Stimulated activated naive CD8-positive, alpha-beta T cell treated with anti-CD3 and anti-CD28 coated beads, Interleukin-15, Interleukin-2, amounts not matched to agents 100 ng/mL and 50 ng/mL, for 24 hours (primary cell): ENCODE measurements around the gene CELA3A.
A peak's percentile ranks its signal among the peaks of the same experiment; 100 is the strongest.
"Not testable (repeated sequence)": the region's sequence is repeated elsewhere in the genome, so short reads cannot be mapped to it uniquely, and the experiment has no call there.

Source experiments
- H3K27ac Mint-ChIP-seq: one replicate; pipeline ENCODE4 v1.8.0; 2021; ENCODE audit warnings: mild to moderate bottlenecking, mixed read lengths
- H3K27me3 Mint-ChIP-seq: one replicate; pipeline ENCODE4 v1.8.0; 2021; ENCODE audit warnings: mixed read lengths
- H3K36me3 Mint-ChIP-seq: one replicate; pipeline ENCODE4 v1.8.0; 2021; ENCODE audit warnings: low read depth, mixed read lengths
- H3K4me1 Mint-ChIP-seq: one replicate; pipeline ENCODE4 v1.8.0; 2021; ENCODE audit warnings: low read depth, mixed read lengths
- H3K4me3 Mint-ChIP-seq: one replicate; pipeline ENCODE4 v1.8.0; 2021; ENCODE audit warnings: mild to moderate bottlenecking, mixed read lengths
- H3K9me3 Mint-ChIP-seq: one replicate; pipeline ENCODE4 v1.8.0; 2021; ENCODE audit warnings: mixed read lengths

CELA3A gene

DNA sequence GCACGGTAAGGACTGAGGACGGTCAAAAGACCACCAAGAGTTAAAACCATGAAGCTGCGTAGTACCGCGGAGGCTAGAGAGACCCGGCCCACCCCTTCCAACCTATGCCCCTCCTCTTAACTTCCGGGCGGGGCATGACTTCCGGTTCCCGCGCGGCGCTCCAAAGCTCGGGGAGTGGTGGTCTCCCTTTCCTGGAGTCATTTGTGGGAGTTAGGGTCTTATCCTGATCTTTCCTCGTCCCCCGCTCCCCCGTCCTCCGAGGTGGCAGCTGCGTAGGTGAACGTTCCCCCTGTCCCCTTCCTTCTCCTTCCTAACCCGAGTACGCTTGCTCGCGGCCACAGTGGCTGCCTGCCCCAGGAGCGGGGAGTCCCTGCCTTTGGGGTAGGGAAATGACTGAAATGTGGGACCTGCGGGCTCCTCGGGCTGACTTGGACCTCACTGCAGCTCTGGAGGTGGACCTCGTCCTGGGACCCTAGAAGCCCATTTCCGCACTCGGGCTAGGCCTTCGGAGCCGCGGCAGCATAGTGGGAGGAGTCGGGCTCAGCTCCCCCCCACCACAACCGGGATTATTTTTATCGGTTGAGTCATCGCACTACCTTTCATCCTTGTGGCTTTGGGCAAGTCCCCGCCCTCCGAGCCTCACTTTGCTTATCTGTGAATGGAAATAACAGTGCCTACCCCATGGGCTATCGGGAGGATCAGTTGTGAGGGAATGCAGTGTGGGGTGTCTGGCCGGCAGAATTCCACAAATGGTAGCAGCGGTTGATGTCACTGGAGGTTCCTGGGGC is 24.1 kb downstream of the CELA3A start:
- H3K27me3 Mint-ChIP-seq = no peaks in the 10 kb centered on the region
- peak overlapping the region; percentile 89 for H3K4me3 Mint-ChIP-seq
- H3K9me3 Mint-ChIP-seq = no peaks in the 10 kb centered on the region
- no peaks in the 10 kb centered on the region for H3K36me3 Mint-ChIP-seq
- peak overlapping the region; percentile 99 for H3K27ac Mint-ChIP-seq
- H3K4me1 Mint-ChIP-seq = peaks cover 56% of the 10 kb centered on the region

GRCh38 chr1:22026924-22027289 is 25.4 kb downstream of the CELA3A start:
- H3K27ac Mint-ChIP-seq = peak overlapping the region; percentile 99
- no peaks in the 10 kb centered on the region for H3K36me3 Mint-ChIP-seq
- H3K4me1 Mint-ChIP-seq = peaks cover 66% of the 10 kb centered on the region
- no peaks in the 10 kb centered on the region for H3K9me3 Mint-ChIP-seq
- H3K27me3 Mint-ChIP-seq = no peaks in the 10 kb centered on the region
- peak overlapping the region; percentile 89 for H3K4me3 Mint-ChIP-seq

GRCh38 chr1:22030057-22030456 is 28.6 kb downstream of the CELA3A start:
- H3K27ac Mint-ChIP-seq = no peak overlapping the region

GRCh38 chr1:22030473-22030872 is 29.0 kb downstream of the CELA3A start:
- no peak overlapping the region for H3K27ac Mint-ChIP-seq
- no peaks in the 10 kb centered on the region for H3K27me3 Mint-ChIP-seq
- peaks cover 51% of the 10 kb centered on the region for H3K4me1 Mint-ChIP-seq
- no peak overlapping the region for H3K4me3 Mint-ChIP-seq
- no peaks in the 10 kb centered on the region for H3K36me3 Mint-ChIP-seq
- H3K9me3 Mint-ChIP-seq = no peaks in the 10 kb centered on the region

More at GRCh38 chr1:22030057-22030456, 28.6 kb downstream of the CELA3A start:
- H3K4me1 Mint-ChIP-seq = peaks cover 51% of the 10 kb centered on the region
- no peaks in the 10 kb centered on the region for H3K27me3 Mint-ChIP-seq
- H3K9me3 Mint-ChIP-seq = no peaks in the 10 kb centered on the region
- H3K36me3 Mint-ChIP-seq = no peaks in the 10 kb centered on the region
- no peak overlapping the region for H3K4me3 Mint-ChIP-seq

DNA sequence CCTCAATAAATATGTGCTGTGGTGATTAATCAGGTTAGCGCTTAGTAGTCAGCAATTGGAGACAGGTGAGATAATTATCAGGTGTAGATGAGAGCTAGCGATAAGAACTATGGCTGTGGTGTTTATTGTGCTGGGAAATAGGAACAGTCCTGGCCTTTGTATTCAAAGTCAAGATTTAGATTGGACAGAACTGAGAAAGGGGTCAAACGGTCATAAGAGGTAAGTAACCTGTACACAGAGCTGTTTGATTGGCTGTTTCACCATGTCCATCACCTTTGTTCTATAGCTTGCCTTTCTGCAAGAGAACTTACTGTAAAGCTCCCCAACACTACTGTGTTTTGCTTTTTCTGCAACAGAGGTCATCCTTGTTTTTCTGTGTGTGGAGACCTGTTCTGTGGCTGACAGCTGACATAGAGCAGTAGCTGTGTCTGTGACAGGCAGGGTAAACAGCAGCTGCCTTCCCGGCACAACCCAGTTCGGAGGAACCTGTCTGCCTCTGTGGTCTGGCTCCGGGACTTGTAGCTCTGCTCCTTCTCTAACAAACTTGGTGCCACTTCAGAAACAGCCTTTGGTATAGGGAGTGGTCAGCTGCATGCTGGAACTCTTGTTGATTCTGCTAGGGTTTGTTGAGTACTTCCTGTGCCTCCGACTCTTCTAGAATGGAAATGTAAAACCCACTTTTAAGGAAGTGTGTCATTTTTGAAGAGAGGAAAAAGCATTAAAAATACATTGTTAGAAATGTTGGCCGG is 29.9 kb downstream of the CELA3A start:
- Mint-ChIP-seq H3K4me3 (no peak overlapping the region), H3K27ac (no peak overlapping the region), H3K36me3 (no peaks in the 10 kb centered on the region), H3K4me1 (peaks cover 44% of the 10 kb centered on the region), H3K9me3 (no peaks in the 10 kb centered on the region), H3K27me3 (no peaks in the 10 kb centered on the region)

DNA sequence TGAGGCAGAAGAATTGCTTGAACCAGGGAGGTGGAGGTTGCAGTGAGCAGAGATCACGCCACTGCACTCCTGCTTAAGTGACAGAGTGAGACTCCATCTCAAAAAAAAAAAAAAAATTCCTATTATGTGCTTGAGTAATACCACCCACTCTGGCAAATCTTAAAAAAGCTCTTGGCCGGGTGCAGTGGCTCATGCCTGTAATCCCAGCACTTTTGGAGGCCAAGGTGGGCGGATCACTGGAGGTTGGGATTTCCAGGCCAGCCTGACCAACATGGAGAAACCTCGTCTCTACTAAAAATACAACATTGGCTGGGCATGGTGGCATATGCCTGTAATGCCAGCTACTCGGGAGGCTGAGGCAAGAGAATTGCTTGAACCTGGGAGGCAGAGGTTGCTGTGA is 33.4 kb downstream of the CELA3A start:
- H3K4me1 Mint-ChIP-seq = peaks cover 48% of the 10 kb centered on the region
- not testable (repeated sequence) for H3K36me3 Mint-ChIP-seq, H3K4me3 Mint-ChIP-seq, H3K27me3 Mint-ChIP-seq, H3K9me3 Mint-ChIP-seq, H3K27ac Mint-ChIP-seq

DNA sequence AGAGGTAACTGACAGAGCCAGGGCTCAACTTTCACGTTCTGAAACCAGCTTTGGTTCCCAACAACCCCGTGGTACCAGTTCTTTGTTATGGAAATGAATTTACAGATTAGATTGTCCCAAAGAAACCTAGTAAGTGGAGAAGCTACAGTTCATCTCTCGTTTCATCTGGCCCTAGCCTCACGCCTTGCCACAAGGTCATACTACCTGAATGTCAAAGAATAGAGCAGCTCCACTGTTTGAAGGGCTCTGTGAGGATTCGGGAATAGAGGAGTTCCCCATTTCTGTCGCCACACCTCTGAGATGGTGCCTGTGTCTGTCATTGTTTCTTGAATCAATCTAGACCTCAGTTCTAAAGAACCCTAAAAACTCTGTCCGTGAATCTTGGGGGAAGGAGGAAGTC is 36.1 kb downstream of the CELA3A start:
- no peak overlapping the region for H3K4me3 Mint-ChIP-seq
- H3K27me3 Mint-ChIP-seq = no peaks in the 10 kb centered on the region
- H3K9me3 Mint-ChIP-seq = no peaks in the 10 kb centered on the region
- no peaks in the 10 kb centered on the region for H3K36me3 Mint-ChIP-seq
- peaks cover 48% of the 10 kb centered on the region for H3K4me1 Mint-ChIP-seq
- H3K27ac Mint-ChIP-seq = no peak overlapping the region

- H3K9me3 Mint-ChIP-seq = no peaks in the 10 kb centered on the region
Measured at GRCh38 chr1:22038036-22038435, 36.6 kb downstream of the CELA3A start.

DNA sequence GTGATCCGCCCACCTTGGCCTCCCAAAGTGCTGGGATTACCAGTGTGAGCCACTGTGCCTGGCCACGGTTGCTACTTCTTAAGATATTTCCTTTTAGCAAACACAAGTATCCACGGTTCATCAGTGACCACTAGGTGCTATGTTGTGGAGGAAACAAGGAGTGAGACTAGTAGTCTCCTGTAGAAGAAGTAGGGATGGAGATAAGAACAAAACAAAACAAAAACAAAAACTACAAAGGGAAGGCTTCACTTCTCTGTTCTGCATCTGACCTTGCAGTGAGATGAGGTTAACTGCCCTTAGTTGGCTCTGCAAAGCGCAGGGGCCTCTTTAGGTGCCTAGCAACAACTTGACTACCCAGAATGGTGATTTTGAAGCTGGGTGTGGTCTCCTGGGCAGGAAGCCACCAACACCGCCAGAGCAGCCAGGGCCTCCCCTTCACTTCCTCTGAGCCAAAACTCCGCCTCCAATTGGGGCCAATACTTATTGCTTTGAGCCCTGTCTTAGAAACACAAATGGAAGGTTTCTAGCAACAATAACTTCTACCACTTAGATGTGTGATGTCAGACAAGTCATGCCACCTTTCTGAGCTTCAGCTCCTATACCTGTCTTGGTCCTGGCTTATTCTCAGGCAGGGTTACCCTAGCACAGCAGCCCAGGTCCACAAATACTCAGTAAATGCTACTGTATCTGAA is 38.3 kb downstream of the CELA3A start:
- Mint-ChIP-seq H3K27ac (peak overlapping the region; percentile 97), H3K4me1 (peaks cover 55% of the 10 kb centered on the region), H3K27me3 (no peaks in the 10 kb centered on the region)

More at GRCh38 chr1:22038036-22038435, 36.6 kb downstream of the CELA3A start:
- H3K4me1 Mint-ChIP-seq = peaks cover 51% of the 10 kb centered on the region
- peak overlapping the region; percentile 87 for H3K27ac Mint-ChIP-seq
- no peaks in the 10 kb centered on the region for H3K27me3 Mint-ChIP-seq
- no peak overlapping the region for H3K4me3 Mint-ChIP-seq
- no peaks in the 10 kb centered on the region for H3K36me3 Mint-ChIP-seq

DNA sequence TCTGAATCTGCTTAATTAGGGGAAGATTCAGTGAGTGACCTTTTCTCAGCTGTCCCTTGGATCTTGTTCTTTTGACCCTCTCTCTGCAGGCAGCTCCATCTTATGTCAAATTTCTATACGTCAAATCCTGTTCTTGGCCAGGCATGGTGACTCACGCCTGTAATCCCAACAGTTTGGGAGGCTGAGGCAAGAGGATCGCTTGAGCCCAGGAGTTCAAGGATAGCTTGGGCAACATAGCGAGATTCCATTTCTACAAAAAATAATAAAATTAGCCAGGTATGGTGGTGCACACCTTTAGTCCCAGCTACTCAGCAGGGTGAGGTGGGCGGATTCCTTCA is 38.8 kb downstream of the CELA3A start:
- H3K27ac Mint-ChIP-seq = peak overlapping the region; percentile 97
- peaks cover 1% of the 10 kb centered on the region for H3K9me3 Mint-ChIP-seq
- peaks cover 2% of the 10 kb centered on the region for H3K36me3 Mint-ChIP-seq
- no peaks in the 10 kb centered on the region for H3K27me3 Mint-ChIP-seq
- peak overlapping the region; percentile 76 for H3K4me3 Mint-ChIP-seq
- H3K4me1 Mint-ChIP-seq = peaks cover 60% of the 10 kb centered on the region

More for the DNA sequence above, 38.3 kb downstream of the CELA3A start:
- Mint-ChIP-seq H3K36me3 (no peaks in the 10 kb centered on the region), H3K9me3 (no peaks in the 10 kb centered on the region), H3K4me3 (peak overlapping the region; percentile 76)

DNA sequence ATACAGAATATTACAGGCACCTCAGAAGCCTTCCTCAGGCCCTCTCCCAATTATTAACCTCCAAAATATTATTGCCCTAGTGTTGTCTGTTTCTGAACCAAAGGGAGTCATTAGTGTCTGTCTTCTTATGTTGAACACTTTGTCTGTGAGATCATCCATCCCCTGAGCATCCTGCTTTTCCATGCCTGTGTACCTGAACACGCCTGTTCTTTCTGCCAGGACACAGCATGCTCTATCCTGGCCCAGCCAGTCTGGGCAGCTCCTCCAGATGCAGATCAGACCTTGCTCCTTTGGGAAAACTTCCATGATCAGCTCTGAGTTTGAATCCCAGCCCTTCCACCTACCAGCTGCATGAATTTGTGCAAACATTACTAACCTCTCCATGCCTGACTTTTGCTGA is 40.0 kb downstream of the CELA3A start:
- no peaks in the 10 kb centered on the region for H3K27me3 Mint-ChIP-seq
- peaks cover 5% of the 10 kb centered on the region for H3K9me3 Mint-ChIP-seq
- peaks cover 5% of the 10 kb centered on the region for H3K36me3 Mint-ChIP-seq
- H3K4me3 Mint-ChIP-seq = no peak overlapping the region
- H3K27ac Mint-ChIP-seq = peak overlapping the region; percentile 78
- H3K4me1 Mint-ChIP-seq = peaks cover 66% of the 10 kb centered on the region

DNA sequence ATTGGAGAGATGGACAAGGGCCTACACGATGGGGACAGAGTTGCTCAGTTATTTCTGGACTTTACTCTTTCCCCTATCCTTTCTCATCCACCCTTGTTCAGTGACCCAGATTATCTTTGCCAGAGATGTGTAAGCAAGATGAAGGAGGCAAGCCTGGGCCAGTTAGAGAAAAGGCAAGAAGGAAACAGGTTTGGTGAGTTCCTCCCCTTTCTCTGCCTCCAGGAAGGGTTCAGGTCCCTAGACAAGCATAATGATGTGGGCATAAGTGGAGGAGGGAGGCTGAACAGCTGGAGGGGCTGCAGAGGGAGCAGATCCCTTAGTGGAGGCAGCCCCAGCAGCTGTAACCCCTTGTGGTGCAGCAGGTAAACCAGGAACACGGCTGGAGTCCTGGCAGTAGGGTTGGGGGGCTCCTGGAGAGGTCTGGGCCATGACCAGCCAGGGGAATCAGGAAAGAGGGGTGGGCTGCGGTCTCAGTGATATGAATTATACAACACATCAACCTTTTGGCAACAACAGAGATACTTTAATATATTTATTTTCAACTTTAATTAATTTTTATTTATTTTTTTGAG is 41.8 kb downstream of the CELA3A start:
- Mint-ChIP-seq H3K4me1 (peaks cover 73% of the 10 kb centered on the region), H3K27ac (peak overlapping the region; percentile 36), H3K9me3 (peaks cover 5% of the 10 kb centered on the region), H3K27me3 (no peaks in the 10 kb centered on the region), H3K4me3 (no peak overlapping the region), H3K36me3 (peaks cover 5% of the 10 kb centered on the region)

GRCh38 chr1:22044690-22045420 is 43.4 kb downstream of the CELA3A start:
- H3K4me3 Mint-ChIP-seq = no peak overlapping the region
- H3K36me3 Mint-ChIP-seq = peaks cover 5% of the 10 kb centered on the region
- H3K4me1 Mint-ChIP-seq = peaks cover 73% of the 10 kb centered on the region
- no peaks in the 10 kb centered on the region for H3K27me3 Mint-ChIP-seq
- peak overlapping the region; percentile 40 for H3K27ac Mint-ChIP-seq
- H3K9me3 Mint-ChIP-seq = peaks cover 5% of the 10 kb centered on the region

DNA sequence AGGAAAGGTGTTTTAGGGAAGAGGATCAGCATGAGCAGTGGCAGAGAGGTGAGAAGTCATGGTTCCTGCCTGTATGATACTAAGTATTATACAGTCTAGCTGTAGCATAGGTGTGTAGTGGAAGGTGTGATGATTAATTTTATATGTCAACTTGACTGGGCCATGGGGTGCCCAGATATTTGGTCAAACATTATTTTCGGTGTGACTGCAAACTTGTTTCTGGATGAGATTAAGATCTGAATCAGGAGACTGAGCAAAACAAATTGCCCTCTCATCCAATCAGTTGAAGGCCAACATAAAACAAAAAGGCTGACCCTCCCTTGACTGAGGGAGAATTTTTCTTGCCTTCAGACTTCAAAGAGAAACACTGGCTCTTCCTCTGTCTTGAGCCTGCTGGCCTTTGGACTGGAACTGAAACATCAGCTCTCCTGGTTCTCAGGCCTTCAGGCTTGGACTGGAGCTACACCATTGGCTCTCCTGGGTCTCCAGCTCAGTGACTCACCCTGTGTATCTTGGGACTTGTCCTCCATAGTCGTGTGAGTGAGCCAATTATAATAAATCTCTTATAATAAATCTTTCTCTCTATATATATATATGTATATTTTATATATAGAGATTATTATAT is 44.3 kb downstream of the CELA3A start:
- peaks cover 5% of the 10 kb centered on the region for H3K9me3 Mint-ChIP-seq
- H3K27ac Mint-ChIP-seq = peak overlapping the region; percentile 40
- no peak overlapping the region for H3K4me3 Mint-ChIP-seq
- H3K27me3 Mint-ChIP-seq = no peaks in the 10 kb centered on the region
- H3K36me3 Mint-ChIP-seq = peaks cover 5% of the 10 kb centered on the region
- H3K4me1 Mint-ChIP-seq = peaks cover 64% of the 10 kb centered on the region
